GM13977 (cell line): Measurements from ENCODE around the gene C16orf96.
A peak's percentile ranks its signal among the peaks of the same experiment; 100 is the strongest.

Experiments
- DNase-seq: peaks from one replicate; pipeline ENCODE4 v3.0.0; 2012; ENCODE audit warnings: low spot score
- CTCF ChIP-seq: IDR thresholded peaks from 2 replicates; pipeline ENCODE4 v1.5.1; 2012; ENCODE audit warnings: mild to moderate bottlenecking, control low read depth; ENCODE audit not compliant: insufficient read depth; ENCODE audit errors: extremely low read depth, missing control alignments
- in situ Hi-C: fragments of 300-500 bp; cut with MboI; formaldehyde crosslinking; loops from one replicate; pipeline ENCODE4 v1.12.0; 2022; ENCODE audit warnings: low sequenced_read_pairs, low pct_unique_long_range_greater_than_20kb, mixed read lengths, inconsistent platforms; ENCODE audit not compliant: unreplicated experiment

C16orf96 gene

GRCh38 chr16:4556112-4556511 lies at the start of gene C16orf96:
Gene C16orf96 (plus strand): TSS chr16:4556340. CDS start chr16:4556490, 150 bp downstream.
- TF ChIP-seq CTCF: no peak
- DNase-seq: no peak
- in situ Hi-C loops: no loop called here

DNA sequence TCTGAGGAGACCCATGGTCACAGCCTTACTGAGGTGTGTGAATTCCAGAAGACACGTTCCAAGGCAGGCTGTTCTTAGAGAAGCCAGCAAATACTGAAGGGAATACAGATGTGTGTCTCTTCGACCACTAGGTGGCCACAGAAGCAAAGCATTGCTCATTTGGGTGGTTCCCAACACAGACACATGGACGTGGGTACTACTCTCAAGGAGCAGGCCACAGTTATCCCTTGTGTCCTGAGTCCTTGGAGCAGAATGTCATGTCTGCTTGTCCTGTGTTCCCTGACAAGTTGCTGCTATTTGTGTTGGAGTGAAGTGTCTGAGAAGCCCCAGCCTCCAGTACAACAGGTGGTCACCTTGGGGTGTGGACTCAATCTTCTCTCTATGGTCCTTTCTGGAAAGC lies 49.7 kb upstream of the C16orf96 start:
- TF ChIP-seq CTCF: peak; percentile 89
- in situ Hi-C loops: no loop called here
- DNase-seq: peak; percentile 79

DNA sequence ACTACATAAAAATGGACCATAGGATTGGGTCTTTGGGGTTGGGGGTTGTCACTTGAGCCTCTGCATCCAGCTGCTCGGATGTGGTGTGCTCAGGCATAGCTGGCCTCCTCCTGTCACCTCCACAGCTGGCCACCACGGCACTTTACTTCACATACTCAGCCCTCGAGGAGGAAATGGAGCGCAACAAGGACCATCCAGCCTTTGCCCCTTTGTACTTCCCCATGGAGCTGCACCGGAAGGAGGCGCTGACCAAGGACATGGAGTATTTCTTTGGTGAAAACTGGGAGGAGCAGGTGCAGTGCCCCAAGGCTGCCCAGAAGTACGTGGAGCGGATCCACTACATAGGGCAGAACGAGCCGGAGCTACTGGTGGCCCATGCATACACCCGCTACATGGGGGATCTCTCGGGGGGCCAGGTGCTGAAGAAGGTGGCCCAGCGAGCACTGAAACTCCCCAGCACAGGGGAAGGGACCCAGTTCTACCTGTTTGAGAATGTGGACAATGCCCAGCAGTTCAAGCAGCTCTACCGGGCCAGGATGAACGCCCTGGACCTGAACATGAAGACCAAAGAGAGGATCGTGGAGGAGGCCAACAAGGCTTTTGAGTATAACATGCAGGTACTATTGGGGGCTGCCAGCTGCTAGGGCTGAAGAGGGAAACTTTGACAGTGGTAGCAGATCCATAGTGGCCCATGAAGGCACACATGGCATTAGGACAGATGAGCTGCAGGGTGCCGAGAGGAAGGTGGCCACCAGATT lies 48.4 kb upstream of the C16orf96 start:
- DNase-seq: no peak
- in situ Hi-C loops: no loop called here
- no peak for TF ChIP-seq CTCF

- in situ Hi-C loops: no loop called here
- no peak for TF ChIP-seq CTCF
- no peak for DNase-seq
Measured at GRCh38 chr16:4508806-4509205, 47.3 kb upstream of the C16orf96 start.

DNA sequence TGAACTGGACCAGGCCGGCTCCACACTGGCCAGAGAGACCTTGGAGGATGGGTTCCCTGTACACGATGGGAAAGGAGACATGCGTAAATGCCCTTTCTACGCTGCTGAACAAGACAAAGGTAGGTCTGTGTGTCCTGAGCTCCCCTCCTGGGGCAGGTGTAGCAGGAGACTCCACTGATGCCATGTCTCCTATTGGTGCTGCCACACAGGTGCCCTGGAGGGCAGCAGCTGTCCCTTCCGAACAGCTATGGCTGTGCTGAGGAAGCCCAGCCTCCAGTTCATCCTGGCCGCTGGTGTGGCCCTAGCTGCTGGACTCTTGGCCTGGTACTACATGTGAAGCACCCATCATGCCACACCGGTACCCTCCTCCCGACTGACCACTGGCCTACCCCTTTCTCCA lies 46.7 kb upstream of the C16orf96 start:
- in situ Hi-C loops: no loop called here
- no peak for TF ChIP-seq CTCF
- no peak for DNase-seq

GRCh38 chr16:4510131-4510530 lies 46.0 kb upstream of the C16orf96 start:
- no peak for TF ChIP-seq CTCF
- DNase-seq: no peak
- in situ Hi-C loops: no loop called here
